MM.1S (cell line): ENCODE data around the gene ITPRIPL2.
A peak's percentile ranks its signal among the peaks of the same experiment; 100 is the strongest.

Source experiments
- DNase-seq: peaks from one replicate; pipeline ENCODE4 v3.0.0-alpha.2; 2015
- H2AFZ ChIP-seq: fragments of 300-600 bp; sonication (generic); 2 replicates; pipeline ENCODE4 v1.6.0; 2016; ENCODE audit warnings: antibody characterized with exemption, low read length
- H3F3A ChIP-seq: fragments of 300-600 bp; sonication (generic); 2 replicates; pipeline ENCODE4 v1.6.1; 2016; ENCODE audit warnings: mild to moderate bottlenecking, antibody characterized with exemption, low read length, moderate library complexity, mixed read lengths; ENCODE audit not compliant: insufficient read depth
- H3K27ac ChIP-seq: fragments of 300-600 bp; sonication (generic); 2 replicates; pipeline ENCODE4 v1.5.1; 2016; ENCODE audit warnings: mild to moderate bottlenecking, low read length
- H3K27me3 ChIP-seq: fragments of 300-600 bp; sonication (generic); replicated peaks from 2 replicates; pipeline ENCODE4 v1.6.0; 2016; ENCODE audit warnings: low read length; ENCODE audit not compliant: insufficient read depth
- H3K36me3 ChIP-seq: fragments of 300-600 bp; sonication (generic); replicated peaks from 2 replicates; pipeline ENCODE4 v1.6.1; 2016; ENCODE audit warnings: mild to moderate bottlenecking, low read length, mixed read lengths; ENCODE audit not compliant: insufficient read depth
- H3K4me1 ChIP-seq: fragments of 300-600 bp; sonication (generic); 2 replicates; pipeline ENCODE4 v1.6.1; 2016; ENCODE audit warnings: low read length, mixed read lengths
- H3K4me2 ChIP-seq: fragments of 300-600 bp; sonication (generic); 2 replicates; pipeline ENCODE4 v1.6.0; 2016; ENCODE audit warnings: low read depth, low read length
- H3K4me3 ChIP-seq: fragments of 300-600 bp; sonication (generic); 2 replicates; pipeline ENCODE4 v1.5.1; 2016; ENCODE audit warnings: low read length, mixed read lengths
- H3K79me2 ChIP-seq: fragments of 300-600 bp; sonication (generic); 2 replicates; pipeline ENCODE4 v1.6.1; 2016; ENCODE audit warnings: mixed run types, low read length, mixed read lengths
- H3K9ac ChIP-seq: fragments of 300-600 bp; sonication (generic); 2 replicates; pipeline ENCODE4 v1.6.1; 2016; ENCODE audit warnings: low read length, mixed read lengths
- H3K9me2 ChIP-seq: fragments of 300-600 bp; sonication (generic); replicated peaks from 2 replicates; pipeline ENCODE4 v1.6.1; 2016; ENCODE audit warnings: mild to moderate bottlenecking, low read length, mixed read lengths; ENCODE audit not compliant: insufficient read depth
- H3K9me3 ChIP-seq: fragments of 300-600 bp; sonication (generic); replicated peaks from 2 replicates; pipeline ENCODE4 v1.6.1; 2016; ENCODE audit warnings: mild to moderate bottlenecking, low read length, mixed read lengths; ENCODE audit not compliant: insufficient read depth
- H4K20me1 ChIP-seq: fragments of 300-600 bp; sonication (generic); 2 replicates; pipeline ENCODE4 v1.6.1; 2016; ENCODE audit warnings: mild to moderate bottlenecking, low read length, moderate library complexity, mixed read lengths; ENCODE audit not compliant: insufficient read depth
- EZH2 ChIP-seq: fragments of 300-600 bp; sonication (generic); optimal IDR thresholded peaks from 2 replicates; pipeline ENCODE3; 2017; ENCODE audit warnings: low read depth, mild to moderate bottlenecking, antibody characterized with exemption, low read length, mixed read lengths
- EZH2phosphoT487 ChIP-seq: fragments of 300-600 bp; sonication (generic); IDR thresholded peaks from 2 replicates; pipeline ENCODE4 v1.6.1; 2018; ENCODE audit warnings: antibody characterized with exemption, low read length
- TF ChIP-seq, protein P1 (sequence below): fragments of 300-600 bp; sonication (generic); IDR thresholded peaks from 2 replicates; pipeline ENCODE4 v1.5.1; 2016; ENCODE audit warnings: antibody characterized with exemption, low read length, mixed read lengths

Gene ITPRIPL2

DNA sequence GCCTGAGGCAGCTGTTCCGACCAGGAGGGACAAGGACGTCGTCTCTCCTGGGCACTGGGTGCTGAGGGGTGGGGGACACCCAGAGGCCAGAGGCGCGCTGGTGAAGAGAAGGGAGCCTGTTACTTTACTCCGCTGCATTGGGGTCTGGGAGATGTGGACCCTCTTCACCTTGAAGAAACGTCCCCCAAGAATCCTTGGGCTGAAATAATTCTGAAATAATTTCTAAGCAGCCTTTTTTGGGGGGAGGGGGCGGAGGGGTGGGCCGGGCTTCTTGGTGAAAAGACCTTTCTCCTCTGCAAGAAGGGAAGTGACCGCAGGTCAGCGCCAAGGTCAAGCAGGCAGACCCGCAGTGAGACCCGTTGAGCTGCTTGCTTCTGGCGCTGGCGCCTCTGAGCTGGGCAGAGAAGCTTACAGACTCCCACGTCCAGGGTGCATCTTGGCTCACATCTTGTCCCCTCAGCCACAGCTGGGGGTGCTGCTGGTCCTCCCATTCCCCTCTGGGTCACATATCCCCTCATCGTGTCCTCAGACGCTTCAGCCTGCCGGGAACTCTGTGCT is 55.4 kb downstream of the ITPRIPL2 start:
- Histone ChIP-seq H3K27me3 (peaks cover 44% of the 10 kb centered on the region), H3K4me1 (no peaks in the 10 kb centered on the region), H3K79me2 (no peaks in the 10 kb centered on the region), H3K27ac (no peak overlapping the region), H3K4me3 (no peak overlapping the region), H3K36me3 (no peaks in the 10 kb centered on the region), H2AFZ (no peak overlapping the region), H3F3A (no peaks in the 10 kb centered on the region), H3K9me3 (no peaks in the 10 kb centered on the region), H3K9ac (no peak overlapping the region), H4K20me1 (no peaks in the 10 kb centered on the region), H3K9me2 (no peaks in the 10 kb centered on the region), H3K4me2 (peak overlapping the region; percentile 75; the same call in 1 of the 2 replicates)
- no peak for DNase-seq
- TF ChIP-seq EZH2phosphoT487 (no peak), EZH2 (no peak)
- TF ChIP-seq, protein P1, sequence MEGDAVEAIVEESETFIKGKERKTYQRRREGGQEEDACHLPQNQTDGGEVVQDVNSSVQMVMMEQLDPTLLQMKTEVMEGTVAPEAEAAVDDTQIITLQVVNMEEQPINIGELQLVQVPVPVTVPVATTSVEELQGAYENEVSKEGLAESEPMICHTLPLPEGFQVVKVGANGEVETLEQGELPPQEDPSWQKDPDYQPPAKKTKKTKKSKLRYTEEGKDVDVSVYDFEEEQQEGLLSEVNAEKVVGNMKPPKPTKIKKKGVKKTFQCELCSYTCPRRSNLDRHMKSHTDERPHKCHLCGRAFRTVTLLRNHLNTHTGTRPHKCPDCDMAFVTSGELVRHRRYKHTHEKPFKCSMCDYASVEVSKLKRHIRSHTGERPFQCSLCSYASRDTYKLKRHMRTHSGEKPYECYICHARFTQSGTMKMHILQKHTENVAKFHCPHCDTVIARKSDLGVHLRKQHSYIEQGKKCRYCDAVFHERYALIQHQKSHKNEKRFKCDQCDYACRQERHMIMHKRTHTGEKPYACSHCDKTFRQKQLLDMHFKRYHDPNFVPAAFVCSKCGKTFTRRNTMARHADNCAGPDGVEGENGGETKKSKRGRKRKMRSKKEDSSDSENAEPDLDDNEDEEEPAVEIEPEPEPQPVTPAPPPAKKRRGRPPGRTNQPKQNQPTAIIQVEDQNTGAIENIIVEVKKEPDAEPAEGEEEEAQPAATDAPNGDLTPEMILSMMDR: no peak

DNA sequence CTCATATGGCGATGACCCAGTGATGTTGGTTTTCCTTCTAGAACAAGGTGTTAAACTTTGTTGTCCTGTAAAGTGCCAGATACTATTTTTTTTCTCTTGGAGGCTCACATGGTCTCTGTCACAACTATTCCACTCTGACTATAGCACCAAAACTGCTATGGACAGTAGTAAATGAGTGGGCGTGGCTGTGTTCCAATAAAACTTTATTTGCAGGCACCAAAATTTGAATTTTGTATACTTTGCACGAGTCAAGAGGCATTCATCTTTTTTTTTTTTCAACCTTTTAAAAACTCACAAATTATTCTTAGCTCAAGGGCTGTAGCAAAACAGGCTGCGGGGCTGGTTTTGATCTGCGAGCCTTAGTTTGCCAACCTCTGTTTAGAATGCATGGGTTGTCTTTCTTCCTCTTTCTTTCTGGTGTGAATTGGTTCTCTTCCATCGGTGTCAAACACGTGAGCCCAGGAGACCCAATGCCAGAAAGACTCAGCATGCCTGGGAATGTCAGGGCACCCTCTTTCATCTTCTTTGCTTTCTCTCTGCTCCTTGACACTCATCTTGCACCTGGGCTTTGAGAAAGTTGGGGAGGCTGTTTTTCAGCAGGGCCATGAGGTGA is 56.4 kb downstream of the ITPRIPL2 start:
- Histone ChIP-seq H3K9ac (no peak overlapping the region), H2AFZ (no peak overlapping the region), H3K27me3 (peaks cover 44% of the 10 kb centered on the region), H3K4me3 (no peak overlapping the region), H3K4me1 (no peaks in the 10 kb centered on the region), H3F3A (no peaks in the 10 kb centered on the region), H3K9me2 (no peaks in the 10 kb centered on the region), H4K20me1 (no peaks in the 10 kb centered on the region), H3K27ac (no peak overlapping the region), H3K9me3 (no peaks in the 10 kb centered on the region), H3K36me3 (no peaks in the 10 kb centered on the region), H3K79me2 (no peaks in the 10 kb centered on the region), H3K4me2 (no peak overlapping the region)
- no peak for DNase-seq
- TF ChIP-seq EZH2phosphoT487 (no peak), EZH2 (no peak)
- TF ChIP-seq, protein P1: no peak
